ENCODE data around the gene MPDU1.

DNA sequence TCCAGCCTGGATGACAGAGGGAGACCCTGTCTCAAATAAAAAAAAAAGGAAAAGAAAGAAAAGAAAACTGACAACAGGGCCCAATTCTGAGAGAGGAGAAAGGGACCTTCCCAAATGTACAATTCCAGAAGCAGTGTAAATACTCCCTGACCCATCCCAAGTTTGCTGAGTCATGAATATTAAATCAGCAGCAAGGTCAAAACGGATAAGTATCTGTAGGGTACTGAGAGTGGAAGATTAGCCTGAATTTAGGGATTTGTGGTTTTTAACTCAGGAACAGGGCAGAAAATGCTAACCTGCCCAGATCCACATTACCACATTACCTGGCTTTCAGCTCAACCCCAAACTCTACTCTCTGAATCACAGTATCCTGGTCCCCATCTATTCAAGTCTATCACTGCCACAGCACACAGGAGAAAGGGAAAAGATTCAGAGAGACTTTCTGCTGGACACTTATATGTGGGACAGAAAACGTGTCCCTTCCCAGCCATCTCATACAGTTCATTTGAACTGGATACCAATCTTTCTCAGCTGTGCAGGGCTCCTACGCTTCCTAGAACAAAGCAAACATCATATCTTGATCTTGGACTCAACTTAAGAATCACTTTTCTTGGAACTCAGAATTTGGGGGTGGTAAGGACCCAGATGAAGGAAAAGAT lies 28.1 kb downstream of the MPDU1 start:
- TF ChIP-seq YY1 (IDR thresholded peaks at IDR 0.05; ENCODE audit: low read depth): no peak
- TF ChIP-seq CREB1 (IDR thresholded peaks at IDR 0.05; ENCODE audit: low read depth): no peak
- no peak for TF ChIP-seq TCF12 (IDR thresholded peaks at IDR 0.05; ENCODE audit: low read depth)
- no peak for TF ChIP-seq CEBPB (IDR thresholded peaks at IDR 0.05)
- TF ChIP-seq, protein P1, sequence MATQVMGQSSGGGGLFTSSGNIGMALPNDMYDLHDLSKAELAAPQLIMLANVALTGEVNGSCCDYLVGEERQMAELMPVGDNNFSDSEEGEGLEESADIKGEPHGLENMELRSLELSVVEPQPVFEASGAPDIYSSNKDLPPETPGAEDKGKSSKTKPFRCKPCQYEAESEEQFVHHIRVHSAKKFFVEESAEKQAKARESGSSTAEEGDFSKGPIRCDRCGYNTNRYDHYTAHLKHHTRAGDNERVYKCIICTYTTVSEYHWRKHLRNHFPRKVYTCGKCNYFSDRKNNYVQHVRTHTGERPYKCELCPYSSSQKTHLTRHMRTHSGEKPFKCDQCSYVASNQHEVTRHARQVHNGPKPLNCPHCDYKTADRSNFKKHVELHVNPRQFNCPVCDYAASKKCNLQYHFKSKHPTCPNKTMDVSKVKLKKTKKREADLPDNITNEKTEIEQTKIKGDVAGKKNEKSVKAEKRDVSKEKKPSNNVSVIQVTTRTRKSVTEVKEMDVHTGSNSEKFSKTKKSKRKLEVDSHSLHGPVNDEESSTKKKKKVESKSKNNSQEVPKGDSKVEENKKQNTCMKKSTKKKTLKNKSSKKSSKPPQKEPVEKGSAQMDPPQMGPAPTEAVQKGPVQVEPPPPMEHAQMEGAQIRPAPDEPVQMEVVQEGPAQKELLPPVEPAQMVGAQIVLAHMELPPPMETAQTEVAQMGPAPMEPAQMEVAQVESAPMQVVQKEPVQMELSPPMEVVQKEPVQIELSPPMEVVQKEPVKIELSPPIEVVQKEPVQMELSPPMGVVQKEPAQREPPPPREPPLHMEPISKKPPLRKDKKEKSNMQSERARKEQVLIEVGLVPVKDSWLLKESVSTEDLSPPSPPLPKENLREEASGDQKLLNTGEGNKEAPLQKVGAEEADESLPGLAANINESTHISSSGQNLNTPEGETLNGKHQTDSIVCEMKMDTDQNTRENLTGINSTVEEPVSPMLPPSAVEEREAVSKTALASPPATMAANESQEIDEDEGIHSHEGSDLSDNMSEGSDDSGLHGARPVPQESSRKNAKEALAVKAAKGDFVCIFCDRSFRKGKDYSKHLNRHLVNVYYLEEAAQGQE (IDR thresholded peaks at IDR 0.05; ENCODE audit: low read depth): no peak
- no peak for TF ChIP-seq FOXM1 (IDR thresholded peaks at IDR 0.05; ENCODE audit: borderline replicate concordance, low read depth)
- no peak for TF ChIP-seq RAD21 (IDR thresholded peaks at IDR 0.05; ENCODE audit: low read depth)
- TF ChIP-seq, protein P2, sequence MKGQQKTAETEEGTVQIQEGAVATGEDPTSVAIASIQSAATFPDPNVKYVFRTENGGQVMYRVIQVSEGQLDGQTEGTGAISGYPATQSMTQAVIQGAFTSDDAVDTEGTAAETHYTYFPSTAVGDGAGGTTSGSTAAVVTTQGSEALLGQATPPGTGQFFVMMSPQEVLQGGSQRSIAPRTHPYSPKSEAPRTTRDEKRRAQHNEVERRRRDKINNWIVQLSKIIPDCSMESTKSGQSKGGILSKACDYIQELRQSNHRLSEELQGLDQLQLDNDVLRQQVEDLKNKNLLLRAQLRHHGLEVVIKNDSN (IDR thresholded peaks at IDR 0.05): no peak
- TF ChIP-seq EP300 (IDR thresholded peaks at IDR 0.05; ENCODE audit: borderline replicate concordance): no peak
- no peak for TF ChIP-seq NFIC (IDR thresholded peaks at IDR 0.05)
- TF ChIP-seq EGR1 (IDR thresholded peaks at IDR 0.05): no peak
- TF ChIP-seq, protein P3, sequence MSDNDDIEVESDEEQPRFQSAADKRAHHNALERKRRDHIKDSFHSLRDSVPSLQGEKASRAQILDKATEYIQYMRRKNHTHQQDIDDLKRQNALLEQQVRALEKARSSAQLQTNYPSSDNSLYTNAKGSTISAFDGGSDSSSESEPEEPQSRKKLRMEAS (IDR thresholded peaks at IDR 0.05): no peak
